A549 (cell line): ENCODE measurements around the gene RET. TPM values are rescaled to one million over a fixed set of nuclear protein-coding genes. Genes with fewer than 3 reads are reported as not detected.

Experiments used
- ATAC-seq, 2 experiments: fragments of 200-7000 bp in 1 of 2; fragments of >200 bp in 1 of 2; cut with Nextera tagmentation in 1 of 2; cut with Tn5 transposase in 1 of 2; 3 replicates each; pipeline versions ENCODE4 v1.8.0 to v1.9.1; 2018 to 2020; ENCODE audit warnings: mild to moderate bottlenecking in 1 of 2, moderate library complexity in 1 of 2
- CTCF ChIA-PET: fragments of 300-600 bp; sonication (Branson Sonifier 250); formaldehyde crosslinking; extraction: SDS; loops from one replicate; lab custom pipeline; 2021; ENCODE audit warnings: antibody characterized with exemption, inconsistent platforms; lab: Yijun Ruan, JAX
- POLR2A ChIA-PET: fragments of 350-600 bp; formaldehyde crosslinking; extraction: SDS; loops from one replicate; lab custom pipeline; 2021; ENCODE audit warnings: antibody characterized with exemption, inconsistent platforms; lab: Yijun Ruan, JAX
- DNase-seq, 2 experiments: peaks; one replicate each; pipeline versions ENCODE4 v3.0.0 to v3.0.0-alpha.2; 2011 to 2016; ENCODE audit warnings: low read depth in 1 of 2, low spot score in 1 of 2
- FAIRE-seq: peaks from 2 replicates; lab custom pipeline; 2011; peaks lifted over from hg19 to GRCh38; lab: Jason Lieb, UNC
- H3K27ac ChIP-seq, 2 experiments: fragments of >200 bp; sonication (Bioruptor Twin); formaldehyde crosslinking; 3 replicates each; pipeline ENCODE4 v1.5.1; 2016 to 2017
- H3K4me1 ChIP-seq: fragments of >200 bp; sonication (Bioruptor Twin); formaldehyde crosslinking; 3 replicates; pipeline ENCODE4 v1.6.1; 2016
- H3K4me2 ChIP-seq: fragments of >200 bp; sonication (Bioruptor Twin); formaldehyde crosslinking; 3 replicates; pipeline ENCODE4 v1.6.1; 2016
- H3K4me3 ChIP-seq: fragments of >200 bp; sonication (Bioruptor Twin); formaldehyde crosslinking; 3 replicates; pipeline ENCODE4 v1.5.1; 2016
- H3K9me3 ChIP-seq: fragments of >200 bp; sonication (Bioruptor Twin); formaldehyde crosslinking; 3 replicates; pipeline ENCODE4 v1.6.1; 2016
- ATOH8 ChIP-seq: fragments of 250-450 bp; sonication (Bioruptor Pico); IDR thresholded peaks from 2 replicates; pipeline ENCODE4 v1.5.0; 2020; ENCODE audit warnings: low read depth, mild to moderate bottlenecking, moderate library complexity
- BHLHE40 ChIP-seq: IDR thresholded peaks from 2 replicates; pipeline ENCODE4 v1.6.1; 2012; ENCODE audit warnings: low read depth, low read length, inconsistent platforms
- CHD4 ChIP-seq: fragments of 200-600 bp; sonication (generic); IDR thresholded peaks from 2 replicates; pipeline ENCODE4 v1.6.1; 2016; ENCODE audit warnings: antibody characterized with exemption, mild to moderate bottlenecking, borderline replicate concordance
- E2F6 ChIP-seq: IDR thresholded peaks from 2 replicates; pipeline ENCODE4 v1.6.1; 2012; ENCODE audit warnings: low read depth, borderline replicate concordance
- ESRRA ChIP-seq: fragments of 150-350 bp; IDR thresholded peaks from 2 replicates; pipeline ENCODE4 v1.6.1; 2014; ENCODE audit warnings: mild to moderate bottlenecking, low read length, borderline replicate concordance
- FOSB ChIP-seq: fragments of 250-450 bp; sonication (Bioruptor Pico); IDR thresholded peaks from 2 replicates; pipeline ENCODE4 v1.5.0; 2020; ENCODE audit warnings: mild to moderate bottlenecking, moderate library complexity
- HOXB5 ChIP-seq: fragments of 250-450 bp; sonication (Bioruptor Pico); IDR thresholded peaks from 2 replicates; pipeline ENCODE4 v1.5.0; 2020; ENCODE audit warnings: mild to moderate bottlenecking, moderate library complexity
- KDM1A ChIP-seq: fragments of 200-600 bp; sonication (generic); IDR thresholded peaks from 2 replicates; pipeline ENCODE4 v1.6.1; 2016; ENCODE audit warnings: low read depth, mild to moderate bottlenecking
- PBX3 ChIP-seq: IDR thresholded peaks from 2 replicates; pipeline ENCODE4 v1.6.1; 2012
- PHF8 ChIP-seq: fragments of 200-600 bp; sonication (generic); IDR thresholded peaks from 2 replicates; pipeline ENCODE4 v1.6.1; 2016; ENCODE audit warnings: low read depth, mild to moderate bottlenecking, antibody characterized with exemption, moderate library complexity, borderline replicate concordance
- POLR2A ChIP-seq: IDR thresholded peaks from 2 replicates; pipeline ENCODE4 v1.6.1; 2012; ENCODE audit warnings: mild to moderate bottlenecking, low read length
- POLR2AphosphoS2 ChIP-seq: conservative IDR thresholded peaks from 2 replicates; pipeline ENCODE4 v1.6.1; 2012; ENCODE audit warnings: low read length, improper control_type of control experiment, inconsistent platforms
- RARB ChIP-seq: fragments of 250-450 bp; sonication (Bioruptor Pico); IDR thresholded peaks from 2 replicates; pipeline ENCODE4 v1.8.0; 2021; ENCODE audit warnings: mild to moderate bottlenecking, moderate library complexity
- SREBF2 ChIP-seq: fragments of 450-650 bp; IDR thresholded peaks from 2 replicates; pipeline ENCODE4 v1.6.1; 2014; ENCODE audit warnings: mild to moderate bottlenecking, moderate library complexity
- ZFP36 ChIP-seq: fragments of 450-650 bp; IDR thresholded peaks from 2 replicates; pipeline ENCODE4 v1.6.1; 2014; ENCODE audit warnings: borderline replicate concordance; ENCODE audit not compliant: partially characterized antibody
- ZNF302 ChIP-seq: fragments of 250-450 bp; sonication (Bioruptor Pico); IDR thresholded peaks from 2 replicates; pipeline ENCODE4 v1.9.0; 2021; ENCODE audit warnings: inconsistent platforms, mild to moderate bottlenecking, moderate library complexity
- WGBS: methylation state at CpG from one replicate; pipeline ENCODE4 v1.1.6; 2017; ENCODE audit errors: missing lambda C conversion rate; 5-methylcytosine and 5-hydroxymethylcytosine counted together
- polyA plus RNA-seq, 4 experiments: library from polyadenylated mRNA; depleted of rRNA in 3 of 4; stranded (reverse); fragments of >200 nt; fragmentation: RNase III in 1 of 4; extraction: RNeasy Plus Mini Kit Qiagen cat#74134 plus additional on column Dnase treatment in 1 of 4; gene quantifications; 2 replicates in 3 of 4; 3 replicates in 1 of 4; pipeline ENCODE4 v1.2.3, GENCODE V29; 2011 to 2017
- TF ChIP-seq, protein P1 (sequence below): fragments of >200 bp; sonication (Bioruptor Twin); formaldehyde crosslinking; IDR thresholded peaks from 2 replicates; pipeline ENCODE4 v1.6.1; 2016
- TF ChIP-seq, protein P2 (sequence below): fragments of >200 bp; sonication (Bioruptor Twin); formaldehyde crosslinking; IDR thresholded peaks from 3 replicates; pipeline ENCODE4 v1.6.1; 2016

The RET gene
- polyA plus RNA-seq, 2 of the 4 experiments (the other 2 are of a cell fraction): 0.08 to 0.41 TPM

- WGBS: 89% methylated on average over 2 of the region's 2 CpGs
- H3K4me1 ChIP-seq: no peaks in the 10 kb centered on the region
- H3K27ac ChIP-seq: no peak overlapping the region
- TF ChIP-seq E2F6 (no peak), RARB (CRISPR knock-in tag) (no peak), KDM1A (no peak), ATOH8 (CRISPR knock-in tag) (no peak), ESRRA (no peak), PBX3 (no peak), SREBF2 (no peak)
- TF ChIP-seq, protein P1, sequence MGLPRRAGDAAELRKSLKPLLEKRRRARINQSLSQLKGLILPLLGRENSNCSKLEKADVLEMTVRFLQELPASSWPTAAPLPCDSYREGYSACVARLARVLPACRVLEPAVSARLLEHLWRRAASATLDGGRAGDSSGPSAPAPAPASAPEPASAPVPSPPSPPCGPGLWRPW: no peak
- TF ChIP-seq, protein P2, sequence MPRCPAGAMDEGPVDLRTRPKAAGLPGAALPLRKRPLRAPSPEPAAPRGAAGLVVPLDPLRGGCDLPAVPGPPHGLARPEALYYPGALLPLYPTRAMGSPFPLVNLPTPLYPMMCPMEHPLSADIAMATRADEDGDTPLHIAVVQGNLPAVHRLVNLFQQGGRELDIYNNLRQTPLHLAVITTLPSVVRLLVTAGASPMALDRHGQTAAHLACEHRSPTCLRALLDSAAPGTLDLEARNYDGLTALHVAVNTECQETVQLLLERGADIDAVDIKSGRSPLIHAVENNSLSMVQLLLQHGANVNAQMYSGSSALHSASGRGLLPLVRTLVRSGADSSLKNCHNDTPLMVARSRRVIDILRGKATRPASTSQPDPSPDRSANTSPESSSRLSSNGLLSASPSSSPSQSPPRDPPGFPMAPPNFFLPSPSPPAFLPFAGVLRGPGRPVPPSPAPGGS: no peak
- POLR2A ChIA-PET: no interaction called here
- no peak overlapping the region for H3K4me2 ChIP-seq
- ATAC-seq (no peak), DNase-seq (no peak), FAIRE-seq (no peak)
- H3K9me3 ChIP-seq: no peaks in the 10 kb centered on the region
- CTCF ChIA-PET: interaction anchor here (0.6 kb wide), 1 partner anchor 287 kb away, joined by 5 read pairs; no protein-coding TSS in a partner anchor
- H3K4me3 ChIP-seq: no peak overlapping the region
These were observed 78.4 kb downstream of the RET start for GRCh38 chr10:43155221-43155620.

- no peak overlapping the region for H3K4me2 ChIP-seq
- no peak for ATAC-seq
- 79% methylated on average over 1 of the region's 1 CpG for WGBS
- H3K27ac ChIP-seq: no peak overlapping the region
- no peak for FAIRE-seq
- H3K4me3 ChIP-seq: no peak overlapping the region
- ChIA-PET POLR2A (no interaction called here), CTCF (interaction anchor here (0.8 kb wide), 1 partner anchor 49 kb away, joined by 3 read pairs; no protein-coding TSS in a partner anchor)
- DNase-seq: no peak
- TF ChIP-seq PHF8 (no peak), POLR2A (no peak), CHD4 (no peak), FOSB (CRISPR knock-in tag) (no peak), ZFP36 (no peak), POLR2AphosphoS2 (no peak), BHLHE40 (no peak), PBX3 (no peak), HOXB5 (CRISPR knock-in tag) (no peak), ZNF302 (CRISPR knock-in tag) (no peak)
- no peaks in the 10 kb centered on the region for H3K9me3 ChIP-seq
- no peaks in the 10 kb centered on the region for H3K4me1 ChIP-seq
These were observed 78.9 kb downstream of the RET start for GRCh38 chr10:43155741-43156140.
